Measurements from ENCODE around the gene IGSF21.

Gene IGSF21

GRCh38 chr1:18085387-18086074 lies 22.1 kb upstream of the IGSF21 start:
- Histone ChIP-seq H3K4me3 (no peak overlapping the region), H3K27ac (no peak overlapping the region)
- no peak for TF ChIP-seq CTCF (IDR thresholded peaks at IDR 0.05)
- no peak for DNase-seq (ENCODE audit: low spot score)

GRCh38 chr1:18088077-18088594 lies 19.5 kb upstream of the IGSF21 start:
- no peak for TF ChIP-seq CTCF (IDR thresholded peaks at IDR 0.05)
- no peak for DNase-seq (ENCODE audit: low spot score)
- Histone ChIP-seq H3K27ac (no peak overlapping the region), H3K4me3 (no peak overlapping the region)

GRCh38 chr1:18089488-18089887 lies 18.1 kb upstream of the IGSF21 start:
- TF ChIP-seq CTCF (IDR thresholded peaks at IDR 0.05), result no peak
- no peak overlapping the region for H3K4me3 ChIP-seq

GRCh38 chr1:18090636-18091035 lies 17.0 kb upstream of the IGSF21 start:
- DNase-seq (ENCODE audit: low spot score), result no peak
- H3K27ac ChIP-seq, result no peak overlapping the region
- no peak overlapping the region for H3K4me3 ChIP-seq
- no peak for TF ChIP-seq CTCF (IDR thresholded peaks at IDR 0.05)

More at GRCh38 chr1:18089488-18089887, 18.1 kb upstream of the IGSF21 start:
- DNase-seq (ENCODE audit: low spot score), result no peak
- no peak overlapping the region for H3K27ac ChIP-seq

- no peak for TF ChIP-seq CTCF (IDR thresholded peaks at IDR 0.05)
- Histone ChIP-seq H3K27ac (no peak overlapping the region), H3K4me3 (no peak overlapping the region)
- DNase-seq (ENCODE audit: low spot score), result no peak
These were observed 15.7 kb upstream of the IGSF21 start for GRCh38 chr1:18091660-18092446.

- TF ChIP-seq CTCF (IDR thresholded peaks at IDR 0.05), result no peak
- Histone ChIP-seq H3K4me3 (no peak overlapping the region), H3K27ac (no peak overlapping the region)
- DNase-seq (ENCODE audit: low spot score), result no peak
These were observed 14.4 kb upstream of the IGSF21 start for GRCh38 chr1:18093193-18093592.
